Stimulated activated CD4-positive, alpha-beta T cell treated with anti-CD3 and anti-CD28 coated beads, Interleukin-1b, Interleukin-23, amount 100 ng/mL, for 4 hours (primary cell): ENCODE measurements around the gene LTBP2.
"Not testable (repeated sequence)": the region's sequence is repeated elsewhere in the genome, so short reads cannot be mapped to it uniquely, and the experiment has no call there.

Experiments
- DNase-seq, 2 donors: peaks; one replicate each; pipeline ENCODE4 v3.0.0-alpha.2; 2020; ENCODE audit warnings: low read depth in 2 of 2

Gene LTBP2

DNA sequence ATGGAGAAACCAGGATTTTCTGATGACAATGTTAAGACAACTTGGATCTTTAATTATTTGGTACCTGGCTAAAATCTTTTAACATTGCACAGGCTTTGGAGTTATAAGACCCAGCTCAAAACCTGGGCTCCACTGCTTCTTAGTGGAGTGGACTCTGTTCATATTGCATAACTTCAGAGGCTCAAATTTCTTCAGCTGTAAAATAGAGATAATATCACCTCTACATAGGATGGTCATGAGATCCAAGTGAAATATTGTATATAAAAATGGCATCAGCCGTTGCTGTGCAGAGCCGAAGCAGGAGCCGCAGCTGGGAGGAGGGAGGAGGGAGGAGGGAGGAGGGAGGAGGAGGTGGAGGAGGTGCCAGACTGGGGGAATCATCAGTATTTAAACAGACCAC is 129.5 kb downstream of the LTBP2 start:
- DNase-seq, result no peak

DNA sequence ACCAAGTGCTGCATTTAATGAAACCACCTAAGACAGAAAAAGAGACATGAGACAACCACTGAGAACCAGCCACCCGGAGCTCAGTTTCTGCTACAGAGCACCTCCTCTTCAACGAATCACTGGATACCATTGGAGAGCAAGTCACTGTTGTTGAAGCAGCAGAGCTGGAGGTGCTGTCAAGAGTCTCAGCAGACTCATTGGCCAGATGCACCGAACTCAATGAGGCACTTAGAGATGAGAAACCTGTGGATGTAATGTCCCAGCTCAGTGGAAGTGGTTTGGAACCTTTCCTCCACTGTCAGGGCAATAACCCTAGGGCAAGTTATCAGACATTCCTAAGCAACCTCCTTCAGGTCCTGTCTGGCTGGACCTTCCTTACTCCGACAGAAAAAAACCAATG is 132.0 kb downstream of the LTBP2 start:
- DNase-seq, result no peak

- DNase-seq, result no peak
Measured at GRCh38 chr14:74478996-74479635, 132.9 kb downstream of the LTBP2 start.

DNA sequence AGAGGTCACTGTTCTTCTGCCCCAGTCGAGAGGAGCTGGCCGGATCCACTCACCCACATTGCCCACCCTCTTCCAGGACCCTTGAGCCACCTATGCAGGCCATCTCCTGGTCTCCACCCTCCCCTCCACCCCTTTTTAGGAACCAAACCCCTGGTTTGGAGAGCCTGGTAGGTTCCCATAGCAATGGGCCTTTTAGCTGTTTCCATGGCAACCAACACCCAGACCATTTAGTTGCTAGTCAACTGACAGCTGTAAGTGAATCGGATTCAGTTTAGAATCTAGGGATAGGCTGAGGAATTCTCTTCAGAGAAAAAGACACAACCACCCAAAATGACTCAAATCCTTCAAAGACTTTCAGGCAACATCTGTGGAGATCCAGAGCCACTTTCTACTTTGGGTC is 135.4 kb downstream of the LTBP2 start:
- DNase-seq, result no peak

- DNase-seq, result no peak
Measured at GRCh38 chr14:74476107-74476506, 135.9 kb downstream of the LTBP2 start.

GRCh38 chr14:74475678-74476077 is 136.4 kb downstream of the LTBP2 start:
- no peak for DNase-seq

GRCh38 chr14:74474376-74474775 is 137.7 kb downstream of the LTBP2 start:
- no peak for DNase-seq

- DNase-seq, result no peak
Measured at GRCh38 chr14:74472601-74473000, 139.4 kb downstream of the LTBP2 start.

- DNase-seq, result no peak
Measured at GRCh38 chr14:74469548-74470518, 142.2 kb downstream of the LTBP2 start.

GRCh38 chr14:74468513-74468912 is 143.5 kb downstream of the LTBP2 start:
- DNase-seq, result no peak

GRCh38 chr14:74465335-74465734 is 146.7 kb downstream of the LTBP2 start:
- DNase-seq, result no peak

GRCh38 chr14:74464785-74465184 is 147.3 kb downstream of the LTBP2 start:
- no peak for DNase-seq

- no peak for DNase-seq
Measured at GRCh38 chr14:74463697-74464096, 148.3 kb downstream of the LTBP2 start.

GRCh38 chr14:74462993-74463392 is 149.0 kb downstream of the LTBP2 start:
- DNase-seq, result no peak

GRCh38 chr14:74459976-74460375 is 152.1 kb downstream of the LTBP2 start:
- no peak for DNase-seq

DNA sequence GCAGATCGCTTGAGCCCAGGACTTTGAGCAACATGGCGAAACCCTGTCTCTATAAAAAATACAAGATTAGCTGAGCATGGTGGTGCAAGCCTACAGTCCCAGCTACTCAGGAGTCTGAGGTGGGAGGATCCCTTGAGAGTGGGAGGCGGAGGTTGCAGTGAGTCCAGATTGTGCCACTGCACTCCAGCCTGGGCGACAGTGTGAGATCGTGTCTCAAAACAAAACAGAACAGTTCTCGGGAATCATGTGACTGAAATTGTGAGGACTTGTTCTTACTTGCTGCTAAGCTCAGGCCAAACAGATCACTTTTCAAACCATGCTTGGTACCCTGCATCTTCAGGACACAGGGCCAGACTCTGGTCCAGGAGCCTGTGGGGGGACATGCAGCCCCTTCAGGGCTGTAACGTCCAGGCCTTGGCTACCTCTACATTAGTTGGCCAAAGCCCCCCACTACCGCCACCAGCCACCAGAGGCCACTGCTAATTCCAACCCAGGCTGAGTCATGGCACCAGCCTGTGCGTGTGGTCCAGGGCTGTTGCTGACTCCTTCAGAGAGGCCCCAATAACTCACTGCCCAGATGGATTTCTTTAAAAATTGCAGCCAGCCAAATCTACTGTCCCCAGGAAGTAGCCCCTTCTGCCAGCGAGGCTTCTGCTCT is 152.6 kb downstream of the LTBP2 start:
- peak in 1 of 2 donors; percentile 7 for DNase-seq

GRCh38 chr14:74457565-74457895 is 154.5 kb downstream of the LTBP2 start:
- DNase-seq, result no peak

- DNase-seq, result no peak
Measured at GRCh38 chr14:74456684-74457564, 155.1 kb downstream of the LTBP2 start.

- DNase-seq, result not testable (repeated sequence)
Measured at GRCh38 chr14:74454397-74454796, 157.6 kb downstream of the LTBP2 start.
